Breast epithelium (tissue), 3 donors: Measurements from ENCODE around the gene NDOR1.

Experiments
- POLR2A ChIP-seq: fragments of 450-650 bp; IDR thresholded peaks from one replicate; pipeline ENCODE4 v1.6.1; 2016; ENCODE audit warnings: antibody characterized with exemption, mild to moderate bottlenecking, moderate library complexity
- POLR2AphosphoS5 ChIP-seq, 3 donors: sonication (generic); formaldehyde crosslinking; IDR thresholded peaks; one replicate each; pipeline ENCODE4 v1.6.1; 2017; ENCODE audit warnings: antibody characterized with exemption in 3 of 3
- TF ChIP-seq, protein P1 (sequence below), 3 donors: fragments of 450-650 bp; IDR thresholded peaks; one replicate each; pipeline ENCODE4 v1.5.1; 2016 to 2017; ENCODE audit warnings: antibody characterized with exemption in 3 of 3, mild to moderate bottlenecking in 3 of 3, moderate library complexity in 3 of 3

DNA sequence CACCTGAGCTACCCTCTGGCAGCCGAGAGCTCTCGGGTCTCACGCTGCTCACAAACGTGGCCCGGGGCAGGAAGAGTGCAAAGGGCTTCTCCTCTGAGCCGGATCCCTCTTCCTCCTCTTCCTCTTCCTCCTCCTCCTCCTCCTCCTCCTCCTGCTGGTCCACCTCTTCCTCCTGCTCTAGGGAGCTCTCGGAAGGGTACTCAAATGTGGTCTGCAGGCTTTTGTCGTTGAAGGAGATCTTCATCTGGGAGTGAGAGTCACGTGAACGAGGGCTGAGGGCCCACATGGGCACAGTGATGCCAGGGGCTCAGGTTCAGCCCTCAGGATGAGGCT, 13.1 kb upstream of the NDOR1 start:
- TF ChIP-seq POLR2A: no peak
- TF ChIP-seq POLR2AphosphoS5 (IDR thresholded peaks at IDR 0.05): no peak
- TF ChIP-seq, protein P1, sequence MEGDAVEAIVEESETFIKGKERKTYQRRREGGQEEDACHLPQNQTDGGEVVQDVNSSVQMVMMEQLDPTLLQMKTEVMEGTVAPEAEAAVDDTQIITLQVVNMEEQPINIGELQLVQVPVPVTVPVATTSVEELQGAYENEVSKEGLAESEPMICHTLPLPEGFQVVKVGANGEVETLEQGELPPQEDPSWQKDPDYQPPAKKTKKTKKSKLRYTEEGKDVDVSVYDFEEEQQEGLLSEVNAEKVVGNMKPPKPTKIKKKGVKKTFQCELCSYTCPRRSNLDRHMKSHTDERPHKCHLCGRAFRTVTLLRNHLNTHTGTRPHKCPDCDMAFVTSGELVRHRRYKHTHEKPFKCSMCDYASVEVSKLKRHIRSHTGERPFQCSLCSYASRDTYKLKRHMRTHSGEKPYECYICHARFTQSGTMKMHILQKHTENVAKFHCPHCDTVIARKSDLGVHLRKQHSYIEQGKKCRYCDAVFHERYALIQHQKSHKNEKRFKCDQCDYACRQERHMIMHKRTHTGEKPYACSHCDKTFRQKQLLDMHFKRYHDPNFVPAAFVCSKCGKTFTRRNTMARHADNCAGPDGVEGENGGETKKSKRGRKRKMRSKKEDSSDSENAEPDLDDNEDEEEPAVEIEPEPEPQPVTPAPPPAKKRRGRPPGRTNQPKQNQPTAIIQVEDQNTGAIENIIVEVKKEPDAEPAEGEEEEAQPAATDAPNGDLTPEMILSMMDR (IDR thresholded peaks at IDR 0.05): no peak
